Panc1 (cell line): Measurements from ENCODE around the gene CPT1C. TPM values are rescaled to one million over a fixed set of nuclear protein-coding genes. Genes with fewer than 3 reads are reported as not detected.
A peak's percentile ranks its signal among the peaks of the same experiment; 100 is the strongest.

Experiments used
- ATAC-seq: fragments of 200-7000 bp; cut with Tn5 transposase; 2 replicates; pipeline ENCODE4 v1.9.1; 2020; ENCODE audit warnings: mild to moderate bottlenecking, moderate library complexity
- BruUV-seq: library from RNA; stranded (reverse); fragments of 400-500 nt; replicated peaks from 2 replicates; lab custom pipeline; 2021; lab: Mats Ljungman, UMichigan
- CTCF ChIA-PET: fragments of 300-600 bp; sonication (Branson Sonifier 250); formaldehyde crosslinking; loops from one replicate; lab custom pipeline; 2022; ENCODE audit warnings: antibody characterized with exemption; lab: Charles Lee
- POLR2A ChIA-PET: fragments of 300-600 bp; sonication (Branson Sonifier 250); formaldehyde crosslinking; loops from one replicate; lab custom pipeline; 2022; ENCODE audit warnings: antibody characterized with exemption; lab: Charles Lee
- DNase-seq: peaks from one replicate; pipeline ENCODE4 v3.0.0-alpha.2; 2010; ENCODE audit warnings: low read depth, low spot score
- H3K27ac ChIP-seq: 2 replicates; pipeline ENCODE4 v1.5.1; 2011; ENCODE audit warnings: mild to moderate bottlenecking, low read length, inconsistent platforms
- H3K27me3 ChIP-seq: fragments of 200-500 bp; sonication (Bioruptor generic); 2 replicates; pipeline ENCODE4 v1.6.0; 2014; ENCODE audit warnings: low read length, inconsistent platforms; ENCODE audit not compliant: control insufficient read depth, insufficient read depth
- H3K36me3 ChIP-seq: fragments of 200-500 bp; sonication (Bioruptor generic); 2 replicates; pipeline ENCODE4 v1.5.1; 2014; ENCODE audit warnings: inconsistent platforms, mild to moderate bottlenecking, low read length, moderate library complexity; ENCODE audit not compliant: control insufficient read depth, insufficient read depth
- H3K4me1 ChIP-seq: 2 replicates; pipeline ENCODE4 v1.5.1; 2011; ENCODE audit warnings: inconsistent platforms, mild to moderate bottlenecking, low read length, moderate library complexity; ENCODE audit not compliant: control insufficient read depth, insufficient read depth
- H3K4me3 ChIP-seq, 2 experiments: 2 replicates each; pipeline ENCODE4 v1.5.1; 2011 to 2012; ENCODE audit warnings: low read depth in 2 of 2, low read length in 2 of 2, mild to moderate bottlenecking in 2 of 2, inconsistent platforms in 1 of 2, moderate library complexity in 1 of 2
- H3K9me3 ChIP-seq: fragments of 200-500 bp; sonication (Bioruptor generic); 2 replicates; pipeline ENCODE4 v1.5.1; 2014; ENCODE audit warnings: low read depth, mild to moderate bottlenecking, inconsistent platforms, low read length, moderate library complexity; ENCODE audit not compliant: control insufficient read depth, insufficient read depth
- CTCF ChIP-seq: fragments of 450-650 bp; IDR thresholded peaks from 2 replicates; pipeline ENCODE4 v1.5.1; 2017; ENCODE audit warnings: mild to moderate bottlenecking
- POLR2AphosphoS5 ChIP-seq: IDR thresholded peaks from 2 replicates; pipeline ENCODE4 v1.6.1; 2012; ENCODE audit warnings: mild to moderate bottlenecking, low read depth, low read length, moderate library complexity
- REST ChIP-seq, 2 experiments: IDR thresholded peaks; 2 replicates each; pipeline ENCODE4 v1.6.1; 2011 to 2012; ENCODE audit warnings: low read depth in 2 of 2, control low read depth in 1 of 2, low read length in 1 of 2, mild to moderate bottlenecking in 1 of 2, moderate library complexity in 1 of 2; ENCODE audit not compliant: insufficient read depth in 1 of 2
- SIN3A ChIP-seq: IDR thresholded peaks from 2 replicates; pipeline ENCODE4 v1.6.1; 2012; ENCODE audit warnings: low read depth, mild to moderate bottlenecking, low read length, moderate library complexity, borderline replicate concordance; ENCODE audit not compliant: insufficient read depth
- TCF7L2 ChIP-seq: IDR thresholded peaks from 2 replicates; pipeline ENCODE4 v1.6.1; 2011; ENCODE audit warnings: mild to moderate bottlenecking, low read depth, low read length, inconsistent platforms
- in situ Hi-C: cut with HindIII; loops from 2 replicates; pipeline ENCODE4 v1.10.0; 2016; ENCODE audit warnings: low sequenced_read_pairs, low pct_unique_long_range_greater_than_20kb
- intact Hi-C: fragments of 100-400 bp; cut with micrococcal nuclease; formaldehyde crosslinking; loops from one replicate; pipeline ENCODE4 v1.10.0; 2022; ENCODE audit not compliant: unreplicated experiment
- total RNA-seq: library from RNA; stranded (reverse); gene quantifications from one replicate; pipeline ENCODE4 v1.2.1, GENCODE V29; 2021; ENCODE audit not compliant: unreplicated experiment

CPT1C gene
- total RNA-seq, 1 experiment from 2014 or later: 0.23 TPM

GRCh38 chr19:49689133-49690078, 1.5 kb upstream of the CPT1C start, which contains the start of gene ADM5:
Gene ADM5, plus strand, starts transcription at chr19:49689594. Its CDS starts 244 bp downstream, at chr19:49689838.
- ATAC-seq (peak; percentile 6; the same call in 1 of the 2 replicates), DNase-seq (no peak)
- Histone ChIP-seq H3K9me3 (no peaks in the 10 kb centered on the region), H3K36me3 (no peaks in the 10 kb centered on the region), H3K4me1 (0 out of 2 replicates have a peak, but pooled peaks cover 2% of the 10 kb centered on the region), H3K27ac (no peak within 1 kb of the TSS), H3K27me3 (no peaks in the 10 kb centered on the region), H3K4me3 (peak within 1 kb of the TSS in 1 of 2 experiments; percentile 33; a peak in 1 of 4 replicates)
- no TSS peak for BruUV-seq
- intact Hi-C loops: no loop called here
- POLR2A ChIA-PET: no interaction called here
- CTCF ChIA-PET: no interaction called here
- in situ Hi-C loops: no loop called here
- TF ChIP-seq REST (IDR thresholded peaks at IDR 0.05; ENCODE audit: insufficient read depth in 1 of 2, low read depth in 2 of 2, low read length in 1 of 2) (no peak), POLR2AphosphoS5 (0 out of 2 replicates have a peak, but pooled peaks have one; percentile 9), CTCF (no peak), TCF7L2 (no peak), SIN3A (no peak)

DNA sequence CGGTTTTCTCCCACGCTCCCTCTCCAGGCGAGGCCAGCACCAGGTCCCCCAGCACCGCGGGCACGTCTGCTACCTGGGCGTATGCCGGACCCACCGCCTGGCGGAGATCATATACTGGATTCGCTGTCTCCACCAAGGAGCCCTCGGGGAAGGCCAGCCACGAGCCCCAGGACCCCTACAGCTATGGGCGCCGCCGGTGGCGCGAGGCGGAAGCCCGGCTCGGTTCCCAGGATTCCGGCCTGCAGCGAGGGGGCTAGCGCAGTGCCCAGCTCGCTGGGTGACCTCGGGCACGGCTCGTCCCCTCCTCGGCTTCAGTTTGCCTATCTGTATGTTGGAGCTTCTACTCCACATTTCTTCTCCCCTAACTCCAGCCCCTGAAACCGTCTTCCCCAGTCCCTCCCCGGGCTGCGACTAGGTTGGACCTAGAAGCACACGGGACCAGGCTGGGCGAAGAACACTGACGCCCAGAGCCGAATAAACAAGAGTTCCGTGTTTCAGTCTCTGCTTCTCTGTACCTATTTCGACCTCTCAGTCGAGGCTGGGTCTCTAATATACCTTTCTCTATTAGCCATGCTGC, 749 bp upstream of the CPT1C start:
- DNase-seq: no peak
- intact Hi-C loops: no loop called here
- H3K27ac ChIP-seq: no peak overlapping the region
- no TSS peak for BruUV-seq
- H3K9me3 ChIP-seq: no peaks in the 10 kb centered on the region
- H3K4me1 ChIP-seq: 0 out of 2 replicates have a peak, but pooled peaks cover 2% of the 10 kb centered on the region
- POLR2A ChIA-PET: no interaction called here
- ATAC-seq: no peak
- CTCF ChIA-PET: no interaction called here
- no peaks in the 10 kb centered on the region for H3K36me3 ChIP-seq
- H3K27me3 ChIP-seq: no peaks in the 10 kb centered on the region
- in situ Hi-C loops: no loop called here
- peak overlapping the region in 1 of 2 experiments; percentile 33; a peak in 1 of 4 replicates for H3K4me3 ChIP-seq
- TF ChIP-seq TCF7L2 (no peak), REST (IDR thresholded peaks at IDR 0.05; ENCODE audit: insufficient read depth in 1 of 2, low read depth in 2 of 2, low read length in 1 of 2) (no peak), CTCF (no peak), POLR2AphosphoS5 (no peak), SIN3A (no peak)
